Activated CD4-positive, alpha-beta T cell treated with anti-CD3 and anti-CD28 coated beads for 36 hours (primary cell): ENCODE results near the gene WDFY3. TPM values are rescaled to one million over a fixed set of nuclear protein-coding genes. Genes with fewer than 3 reads are reported as not detected.

Experiments
- ATAC-seq: fragments of 200-7000 bp; cut with Tn5 transposase; one replicate; pipeline ENCODE4 v1.10.0; 2021; ENCODE audit warnings: mild to moderate bottlenecking, moderate library complexity
- CTCF ChIA-PET: fragments of 350-600 bp; sonication (Branson Sonifier 250); formaldehyde crosslinking; loops from one replicate; lab custom pipeline; 2021; ENCODE audit warnings: antibody characterized with exemption; lab: Charles Lee
- POLR2A ChIA-PET: fragments of 350-600 bp; sonication (Branson Sonifier 250); formaldehyde crosslinking; loops from one replicate; lab custom pipeline; 2021; ENCODE audit warnings: antibody characterized with exemption, inconsistent platforms; lab: Charles Lee
- DNase-seq: peaks from one replicate; pipeline ENCODE4 v3.0.0-alpha.2; 2020
- H3K27ac Mint-ChIP-seq: one replicate; pipeline ENCODE4 v1.8.0; 2021; ENCODE audit warnings: mixed read lengths
- H3K27me3 Mint-ChIP-seq: one replicate; pipeline ENCODE4 v1.8.0; 2021; ENCODE audit warnings: mixed read lengths
- H3K36me3 Mint-ChIP-seq: one replicate; pipeline ENCODE4 v1.8.0; 2021; ENCODE audit warnings: low read depth, mixed read lengths
- H3K4me1 Mint-ChIP-seq: one replicate; pipeline ENCODE4 v1.8.0; 2021; ENCODE audit warnings: mixed read lengths
- H3K4me3 Mint-ChIP-seq: one replicate; pipeline ENCODE4 v1.8.0; 2021; ENCODE audit warnings: mild to moderate bottlenecking, moderate library complexity, mixed read lengths
- H3K9me3 Mint-ChIP-seq: one replicate; pipeline ENCODE4 v1.8.0; 2021; ENCODE audit warnings: low read depth, mixed read lengths
- intact Hi-C, 2 experiments: fragments of 100-400 bp; cut with DNase I in 1 of 2; cut with micrococcal nuclease in 1 of 2; formaldehyde crosslinking; loops; one replicate each; pipeline versions ENCODE4 v1.14.2 to v1.15.1; 2022 to 2024; cut with DNase I, micrococcal nuclease
- total RNA-seq, 2 experiments: library from RNA; stranded (reverse); gene quantifications; one replicate each; pipeline ENCODE4 v1.2.3, GENCODE V29; 2021

WDFY3 gene
- total RNA-seq, 2 experiments from 2014 or later: 1.8 to 2.3 TPM

- POLR2A ChIA-PET: no interaction called here
- intact Hi-C loops: no loop called here
- peaks cover 2% of the 10 kb centered on the region for H3K36me3 Mint-ChIP-seq
- no peaks in the 10 kb centered on the region for H3K4me1 Mint-ChIP-seq
- ATAC-seq (no peak), DNase-seq (no peak)
- H3K9me3 Mint-ChIP-seq: no peaks in the 10 kb centered on the region
- H3K27ac Mint-ChIP-seq: no peak overlapping the region
- CTCF ChIA-PET: no interaction called here
- H3K4me3 Mint-ChIP-seq: no peak overlapping the region
- H3K27me3 Mint-ChIP-seq: no peaks in the 10 kb centered on the region
Measured at GRCh38 chr4:84626673-84627072, 339.8 kb downstream of the WDFY3 start.

- no peak overlapping the region for H3K4me3 Mint-ChIP-seq
- intact Hi-C loops: no loop called here
- H3K4me1 Mint-ChIP-seq: no peaks in the 10 kb centered on the region
- peaks cover 2% of the 10 kb centered on the region for H3K36me3 Mint-ChIP-seq
- CTCF ChIA-PET: no interaction called here
- ATAC-seq (no peak), DNase-seq (no peak)
- H3K27me3 Mint-ChIP-seq: no peaks in the 10 kb centered on the region
- H3K27ac Mint-ChIP-seq: no peak overlapping the region
- POLR2A ChIA-PET: no interaction called here
- H3K9me3 Mint-ChIP-seq: no peaks in the 10 kb centered on the region
Measured at GRCh38 chr4:84623661-84624060, 342.8 kb downstream of the WDFY3 start.

GRCh38 chr4:84622959-84623358 lies 343.5 kb downstream of the WDFY3 start:
- POLR2A ChIA-PET: no interaction called here
- H3K9me3 Mint-ChIP-seq: no peaks in the 10 kb centered on the region
- no peaks in the 10 kb centered on the region for H3K4me1 Mint-ChIP-seq
- H3K27me3 Mint-ChIP-seq: no peaks in the 10 kb centered on the region
- H3K27ac Mint-ChIP-seq: no peak overlapping the region
- H3K4me3 Mint-ChIP-seq: no peak overlapping the region
- intact Hi-C loops: no loop called here
- H3K36me3 Mint-ChIP-seq: peaks cover 2% of the 10 kb centered on the region
- CTCF ChIA-PET: no interaction called here
- ATAC-seq: no peak
- DNase-seq: no peak
